Measurements from ENCODE around the gene KIAA0040. TPM values are rescaled to one million over a fixed set of nuclear protein-coding genes. Genes with fewer than 3 reads are reported as not detected.
A peak's percentile ranks its signal among the peaks of the same experiment; 100 is the strongest.

The KIAA0040 gene
- total RNA-seq: not detected in 2 replicates
- polyA plus RNA-seq (2012): 0.50 TPM

DNA sequence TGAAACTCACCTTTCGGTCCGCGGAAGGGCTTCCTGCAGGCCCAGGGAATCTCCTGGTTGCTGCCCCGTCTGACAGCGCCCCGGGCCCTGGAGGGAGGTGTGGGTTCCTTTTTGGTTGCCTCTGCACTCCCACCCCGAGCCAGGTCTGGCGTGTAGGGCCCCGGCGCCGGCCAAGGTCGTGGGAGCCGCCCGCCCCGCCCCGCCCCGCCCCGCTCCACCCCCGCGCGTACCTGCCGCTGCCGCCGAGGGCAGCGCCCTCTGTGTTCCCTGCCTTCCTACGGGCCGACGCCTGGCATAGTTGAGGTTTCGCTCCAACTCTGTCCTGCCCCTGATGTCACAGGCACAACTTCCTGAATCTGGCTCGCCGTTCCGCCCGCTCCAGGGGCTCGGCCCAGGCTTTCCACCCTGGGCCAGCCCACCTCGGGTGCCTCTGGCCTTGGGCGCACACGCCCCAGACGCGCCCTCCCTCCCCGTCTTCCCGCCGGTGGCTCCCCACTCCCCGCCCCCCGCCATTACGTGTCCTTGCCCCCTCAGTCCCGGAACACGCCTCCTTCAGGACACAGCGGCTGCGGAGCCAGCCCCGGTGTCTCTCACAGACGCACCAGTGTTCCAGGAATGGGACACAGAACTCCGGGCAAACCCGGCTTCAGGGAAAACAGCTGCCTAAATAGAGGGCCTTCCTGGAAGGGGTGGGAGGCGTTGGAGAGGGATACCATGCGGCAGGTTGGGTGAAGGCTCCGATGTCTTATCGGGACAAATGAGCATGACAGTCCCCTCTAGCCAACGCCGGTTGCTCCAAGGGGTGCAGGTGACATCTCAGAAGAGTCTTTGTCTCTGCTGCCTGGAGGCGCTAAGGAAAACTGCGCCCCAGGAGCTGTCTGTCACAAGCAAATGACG, at the start of gene KIAA0040:
KIAA0040 (minus strand) TSS at position 147 of the 897 bp plus-strand sequence. CDS start 31,763 bp downstream, outside the sequence.
- DNase-seq (ENCODE audit: low read depth): peak; percentile 22

DNA sequence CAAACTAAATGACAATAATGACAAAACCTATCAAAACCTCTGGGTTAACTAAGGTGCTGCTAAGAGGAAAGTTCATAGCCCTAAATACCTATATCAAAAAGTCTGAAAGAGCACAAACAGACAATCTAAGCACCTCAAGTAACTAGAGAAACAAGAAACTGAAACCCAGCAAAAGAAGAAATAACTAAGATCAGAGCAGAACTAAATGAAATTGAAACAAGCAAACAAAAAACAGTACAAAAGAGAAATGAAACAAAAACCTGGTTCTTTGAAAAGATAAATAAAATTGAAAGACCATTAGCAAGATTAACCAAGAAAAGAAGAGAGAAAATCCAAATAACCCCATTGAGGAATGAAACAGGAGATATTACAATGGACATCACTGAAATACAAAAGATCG, 44.8 kb upstream of the KIAA0040 start:
- DNase-seq (ENCODE audit: low read depth): no peak

DNA sequence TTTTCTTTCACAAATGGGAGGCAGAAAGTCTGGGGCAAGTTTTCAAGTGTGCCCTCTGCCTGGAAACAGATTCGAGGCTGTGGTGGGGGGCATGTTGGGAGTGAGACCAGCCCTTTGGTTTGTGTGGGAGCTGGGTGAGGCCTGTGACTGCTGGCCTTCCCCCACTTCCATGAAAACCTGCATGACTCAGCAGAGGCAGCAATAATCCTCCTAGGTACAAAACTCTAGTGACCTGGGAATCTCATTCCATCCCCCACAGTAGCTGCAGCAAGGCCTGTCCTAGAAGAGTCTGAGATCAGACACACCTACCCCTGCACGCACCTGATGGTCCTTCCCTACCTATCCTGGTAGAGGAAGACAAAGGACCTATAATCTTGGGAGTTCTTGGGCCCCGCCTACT, 42.1 kb upstream of the KIAA0040 start:
- DNase-seq (ENCODE audit: low read depth): no peak

DNA sequence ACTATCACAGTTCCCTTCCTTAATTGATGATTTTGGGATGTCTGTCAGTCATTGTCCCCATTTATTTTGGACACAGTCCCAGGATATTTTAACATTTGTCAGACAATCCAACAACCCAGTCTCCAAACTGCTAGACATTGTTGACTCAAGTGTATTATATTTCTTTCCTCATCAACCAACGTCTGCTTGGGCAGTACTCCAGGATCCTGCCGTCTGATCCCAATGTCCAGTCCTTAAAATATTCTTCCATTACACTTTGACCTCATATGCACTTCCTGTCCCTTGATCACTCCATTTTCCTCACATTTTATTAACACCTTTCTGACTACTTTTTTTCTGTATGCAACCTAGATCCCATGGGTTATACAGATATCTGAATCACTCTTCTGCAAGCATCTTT, 39.8 kb upstream of the KIAA0040 start:
- no peak for DNase-seq (ENCODE audit: low read depth)

DNA sequence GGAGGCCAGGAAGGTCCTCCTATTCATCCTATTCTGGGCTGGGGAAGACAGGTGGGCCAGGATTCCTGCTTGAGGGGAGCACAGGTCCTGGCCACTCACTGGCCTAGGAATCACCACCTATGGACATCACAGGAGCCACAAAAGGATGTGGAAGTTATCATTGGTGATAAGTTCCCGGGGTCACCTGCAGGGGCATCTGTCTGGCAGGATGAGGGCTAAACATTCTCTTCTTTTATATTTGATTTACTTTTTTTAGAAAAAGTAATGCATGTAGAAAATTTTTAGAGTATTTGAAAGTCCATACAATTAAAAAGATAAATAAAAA, 33.2 kb upstream of the KIAA0040 start:
- DNase-seq (ENCODE audit: low read depth): no peak

DNA sequence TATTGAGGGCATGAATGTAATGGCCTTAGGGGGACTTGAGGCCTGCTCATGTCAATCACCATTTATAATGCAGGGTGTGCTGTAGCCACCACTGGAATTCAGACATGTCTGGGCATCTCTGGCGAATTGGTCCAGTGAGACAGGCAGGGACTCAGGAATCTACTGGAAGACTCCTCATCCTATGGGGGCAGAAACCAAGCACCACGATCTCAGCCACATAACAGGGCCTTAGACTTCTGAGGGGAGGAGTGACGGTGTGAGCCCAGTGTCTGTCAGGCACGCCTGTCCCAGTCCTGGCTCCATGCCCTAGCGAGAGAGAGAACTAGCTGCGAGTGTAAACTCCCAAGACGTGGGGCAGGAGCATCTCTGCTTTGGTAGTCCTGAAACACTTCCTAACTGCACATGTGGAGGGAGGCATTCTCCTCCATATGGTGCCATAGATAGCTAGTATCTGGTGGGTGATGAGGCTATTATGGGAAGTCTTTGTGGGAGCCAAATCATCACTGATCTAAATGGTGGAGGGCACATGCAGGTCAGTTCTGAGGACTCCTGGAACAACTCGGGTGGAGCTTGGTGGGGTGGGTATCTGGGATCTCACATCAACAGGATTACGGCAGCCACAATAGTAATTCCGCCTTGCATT, 29.8 kb upstream of the KIAA0040 start:
- DNase-seq (ENCODE audit: low read depth): no peak

DNA sequence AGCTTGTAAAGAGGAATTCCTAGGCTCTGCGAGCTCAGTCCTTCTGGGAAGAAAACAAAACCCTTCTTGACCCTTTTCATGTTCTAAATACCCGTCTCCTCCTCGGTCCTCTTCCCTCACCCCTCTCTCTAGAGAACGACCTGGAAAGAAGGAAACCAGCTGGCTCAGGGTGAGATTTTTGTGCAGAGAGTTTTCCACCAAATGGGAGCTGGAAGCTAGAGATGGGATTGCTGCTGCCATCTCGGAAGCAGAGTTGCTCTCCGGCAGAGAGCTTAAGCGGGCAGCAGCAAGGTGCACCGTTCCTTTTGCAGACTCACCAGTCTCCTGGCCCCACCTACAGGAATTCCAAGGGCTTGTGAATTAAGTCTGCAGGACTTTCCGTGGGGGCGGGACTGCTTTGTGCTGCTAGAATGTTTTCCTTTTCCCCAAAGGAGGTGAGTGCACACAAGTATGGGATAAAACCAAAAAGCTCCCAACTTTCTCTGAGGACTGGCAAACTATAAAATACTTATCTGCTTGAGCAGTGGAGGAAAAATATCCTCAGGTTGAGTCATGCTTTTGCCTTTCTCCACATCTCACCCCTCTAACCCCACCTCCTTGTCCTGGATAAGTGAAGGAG, 29.1 kb upstream of the KIAA0040 start:
- DNase-seq (ENCODE audit: low read depth): no peak

DNA sequence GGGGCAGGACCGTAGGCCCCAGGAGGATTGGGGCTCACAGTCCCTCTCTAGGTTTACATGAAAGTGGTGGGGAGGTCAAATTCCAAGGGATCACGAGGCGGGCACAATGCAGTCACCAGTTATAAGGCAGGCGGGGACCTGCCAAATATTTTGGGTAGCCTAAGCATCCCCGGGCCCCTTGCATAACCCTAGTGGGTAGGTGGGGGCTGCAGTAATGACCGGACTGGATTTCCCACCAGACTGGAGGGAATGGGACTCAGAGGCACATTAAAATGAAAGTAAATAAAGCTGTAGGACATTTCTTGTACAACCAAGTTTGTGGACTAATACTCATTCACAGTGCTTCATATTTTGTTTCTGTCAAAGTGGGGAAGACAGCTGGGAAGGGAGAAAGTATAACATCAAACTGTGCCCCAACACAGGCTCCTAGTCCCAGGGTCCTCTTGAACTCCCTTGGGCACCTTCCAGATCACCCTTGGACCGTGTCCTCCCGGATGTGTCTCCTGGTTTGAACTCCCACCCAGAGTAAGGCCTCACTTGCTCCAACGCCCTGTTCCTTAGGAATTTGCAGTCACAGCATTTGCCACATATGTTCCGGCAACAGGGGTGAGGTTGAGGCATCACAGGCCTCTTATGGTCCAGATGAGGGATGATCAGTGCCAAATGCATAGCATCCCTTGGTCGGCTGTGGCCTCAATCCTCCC, 28.4 kb upstream of the KIAA0040 start:
- DNase-seq (ENCODE audit: low read depth): no peak

DNA sequence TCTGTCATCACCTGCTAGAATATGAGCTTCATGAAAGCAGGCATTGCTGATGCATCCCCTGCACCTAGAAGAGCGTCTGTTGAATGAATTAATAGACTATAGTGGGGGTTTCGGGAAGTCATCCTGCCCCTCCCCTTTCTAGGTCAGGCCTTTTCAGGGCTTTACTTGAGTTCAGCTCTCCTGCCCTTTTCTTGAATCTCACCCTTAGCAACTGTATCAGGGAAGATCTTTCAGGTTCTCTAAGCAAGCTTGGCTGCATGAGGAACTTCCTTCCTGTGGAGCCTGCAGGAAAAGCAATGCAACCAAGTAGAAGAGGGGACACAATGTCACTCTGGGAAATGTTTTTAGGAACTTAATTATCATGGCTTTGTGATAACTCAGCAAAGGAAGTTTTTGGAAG, 27.2 kb upstream of the KIAA0040 start:
- no peak for DNase-seq (ENCODE audit: low read depth)

DNA sequence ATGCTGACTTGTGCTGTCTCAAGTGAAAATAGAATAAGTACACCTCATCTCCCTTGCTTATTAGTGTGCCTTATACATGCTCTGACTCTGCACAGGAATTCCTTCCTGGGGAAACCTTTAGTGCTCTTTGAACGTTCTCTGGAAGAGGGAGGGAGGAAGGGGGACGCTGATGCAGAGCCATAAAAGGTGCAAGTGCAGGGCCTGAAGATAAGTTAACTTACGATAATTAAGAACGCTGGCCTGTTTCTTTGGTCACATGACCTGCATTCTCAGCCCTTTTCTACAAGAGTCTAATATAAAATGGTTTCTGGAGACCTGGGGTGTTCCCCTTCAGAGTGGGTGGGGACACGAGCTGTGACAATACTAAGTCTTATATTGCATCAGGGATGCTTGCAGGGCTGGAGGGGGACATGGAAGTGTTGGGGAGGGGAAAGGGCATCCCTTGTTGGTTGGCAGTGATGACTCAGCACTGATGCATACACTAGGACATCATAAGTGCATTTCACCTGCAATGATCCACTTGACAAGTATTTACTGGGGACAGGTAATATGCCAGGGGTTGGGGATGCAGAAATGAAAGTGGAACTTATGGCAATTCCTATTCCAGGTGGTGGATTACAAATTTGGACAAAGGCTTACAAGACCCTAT, 26.3 kb upstream of the KIAA0040 start:
- DNase-seq (ENCODE audit: low read depth): no peak

DNA sequence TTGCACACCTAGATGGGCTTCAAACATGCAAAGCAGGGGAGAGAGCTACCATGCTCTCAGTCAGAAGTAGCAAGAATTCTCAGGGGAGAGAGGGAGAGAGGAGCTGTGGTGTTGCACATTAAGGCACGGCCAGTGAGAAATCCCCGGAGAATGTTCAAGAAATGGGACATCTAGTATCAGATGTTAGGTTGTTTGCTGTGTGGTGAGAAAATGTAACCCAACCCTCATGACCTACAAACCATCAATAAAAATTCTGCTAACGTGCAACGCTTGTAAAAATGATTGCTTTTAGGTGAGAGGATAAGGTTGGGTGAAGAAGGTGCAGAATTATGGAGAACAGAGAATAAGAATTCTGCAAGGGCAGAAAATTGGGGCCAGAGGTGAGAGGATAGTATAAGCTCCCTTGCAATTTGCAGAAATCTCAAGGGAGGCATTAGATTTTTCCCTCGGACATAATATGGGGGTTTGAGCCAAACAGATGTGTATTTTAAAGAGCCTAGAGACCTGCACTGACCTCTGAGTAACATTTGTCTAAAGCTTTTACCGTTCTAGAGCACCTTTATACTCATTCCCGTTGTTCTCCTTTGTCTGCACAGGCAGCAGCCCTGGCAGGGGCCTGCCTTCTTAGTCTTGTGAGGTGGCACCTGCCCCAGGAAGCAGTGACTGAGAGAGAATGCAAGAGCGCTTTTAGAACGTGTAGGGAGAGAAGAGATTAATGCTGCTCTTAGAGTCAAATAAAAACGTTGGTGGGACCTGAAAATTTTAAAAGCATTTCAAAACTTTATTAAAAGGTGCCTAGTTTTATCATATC, 25.4 kb upstream of the KIAA0040 start:
- DNase-seq (ENCODE audit: low read depth): no peak

DNA sequence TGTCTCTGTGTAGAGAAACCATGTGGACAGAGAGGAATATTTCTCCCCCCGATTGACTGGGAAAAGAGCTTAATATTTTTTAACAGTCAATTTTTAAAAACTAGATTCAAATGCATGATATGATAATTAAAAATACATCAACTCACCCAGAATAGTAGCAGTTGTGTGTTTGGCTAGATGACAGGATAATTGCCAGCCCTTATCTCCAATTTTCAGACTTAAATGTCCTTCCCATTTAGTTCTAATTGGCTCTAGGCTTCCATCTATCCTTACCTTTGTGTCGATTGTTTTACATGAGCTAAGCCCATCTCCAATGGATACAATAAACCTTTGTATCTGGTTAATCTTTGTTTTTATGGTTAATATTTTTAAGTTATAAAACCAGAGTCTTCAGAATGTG, 23.9 kb upstream of the KIAA0040 start:
- no peak for DNase-seq (ENCODE audit: low read depth)

DNA sequence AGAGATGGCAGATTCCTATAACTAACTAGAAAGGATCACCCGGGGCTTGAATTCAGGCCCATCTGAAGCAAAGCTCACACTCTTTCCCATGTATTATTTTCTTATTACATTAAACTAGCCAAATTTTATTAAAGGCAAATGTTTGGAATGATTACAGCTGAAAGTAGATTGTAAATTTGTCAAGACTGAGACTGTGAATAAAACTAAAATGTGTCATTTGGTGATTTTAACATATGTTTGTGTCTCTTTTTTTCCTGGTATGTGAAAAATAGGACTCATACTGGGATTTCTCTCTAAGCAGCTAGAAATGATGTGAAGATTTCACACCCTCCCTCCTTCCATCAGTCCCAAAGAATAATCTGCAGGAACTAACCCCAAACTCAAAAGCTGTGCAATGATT, 19.1 kb upstream of the KIAA0040 start:
- no peak for DNase-seq (ENCODE audit: low read depth)

DNA sequence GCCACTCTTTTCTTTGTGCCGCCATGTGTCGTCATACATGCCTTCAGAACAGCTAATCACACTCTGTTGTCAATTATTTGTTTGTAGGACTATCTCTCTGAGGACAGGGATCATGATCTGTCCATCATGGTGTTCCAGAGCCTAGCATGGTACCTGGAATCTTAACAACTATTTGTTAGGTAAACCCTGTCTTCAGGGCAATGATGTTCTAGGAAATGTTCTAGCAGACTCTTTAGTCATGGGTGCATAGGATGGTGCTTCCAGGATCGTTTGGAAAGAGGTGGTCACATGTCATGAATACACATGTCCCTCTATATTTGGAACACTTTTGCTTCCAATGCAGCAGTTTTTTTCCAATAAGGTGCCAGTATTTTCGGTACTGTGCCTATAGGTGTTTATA, 18.2 kb upstream of the KIAA0040 start:
- no peak for DNase-seq (ENCODE audit: low read depth)

DNA sequence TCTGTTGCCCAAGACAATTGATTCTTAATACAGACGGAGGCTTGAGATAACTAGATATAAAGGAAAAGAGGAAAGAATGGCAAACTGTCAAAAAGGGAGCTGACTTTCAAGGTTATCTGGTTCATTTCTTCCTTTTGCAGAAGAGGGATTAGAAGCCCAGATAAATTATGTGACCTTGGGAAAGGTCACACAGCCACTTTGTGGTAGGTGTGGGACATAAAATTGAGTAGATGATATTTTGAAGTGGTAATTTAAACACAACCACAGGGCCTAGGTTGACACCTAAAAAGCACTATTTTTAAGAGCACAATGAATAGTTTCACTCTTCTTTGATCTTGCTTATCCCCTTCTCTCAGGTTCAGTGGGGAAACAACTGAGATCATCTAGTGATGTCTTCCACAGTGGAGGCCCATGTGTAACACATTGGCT, 16.9 kb upstream of the KIAA0040 start:
- DNase-seq (ENCODE audit: low read depth): no peak

DNA sequence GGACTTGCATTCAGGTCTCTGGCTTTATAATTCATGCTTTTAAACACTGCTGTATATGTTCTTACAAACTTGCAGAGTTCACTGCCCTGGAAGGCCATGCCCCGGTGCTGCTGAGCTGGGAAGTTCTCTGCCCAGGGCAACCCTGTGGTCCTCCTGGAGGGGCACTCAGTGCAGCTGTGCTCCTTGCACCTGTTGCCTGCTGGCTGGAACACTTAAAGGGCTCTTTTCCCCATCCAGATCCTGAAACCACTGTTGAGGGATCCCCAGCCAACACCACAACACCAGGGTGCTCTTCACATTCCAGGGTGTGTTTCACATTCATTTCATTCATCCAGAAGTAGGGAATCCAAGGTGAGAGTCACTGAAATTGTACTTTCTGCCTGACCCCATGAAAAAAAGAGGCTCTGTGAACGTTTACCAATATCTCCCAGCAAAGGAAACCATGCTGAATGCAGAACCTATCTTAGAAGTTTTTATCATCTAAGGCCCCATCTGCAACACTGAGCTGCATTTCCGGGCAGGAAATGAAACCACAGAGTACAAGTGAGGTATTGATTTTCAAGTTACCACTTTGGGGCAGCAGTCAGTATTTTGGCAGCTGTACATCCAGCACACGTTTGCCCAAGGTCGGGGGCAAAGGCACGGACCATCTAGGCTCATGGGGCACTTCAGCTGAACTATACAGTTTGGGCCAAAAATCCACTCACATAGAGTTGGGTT, 16.4 kb upstream of the KIAA0040 start:
- DNase-seq (ENCODE audit: low read depth): peak; percentile 19

DNA sequence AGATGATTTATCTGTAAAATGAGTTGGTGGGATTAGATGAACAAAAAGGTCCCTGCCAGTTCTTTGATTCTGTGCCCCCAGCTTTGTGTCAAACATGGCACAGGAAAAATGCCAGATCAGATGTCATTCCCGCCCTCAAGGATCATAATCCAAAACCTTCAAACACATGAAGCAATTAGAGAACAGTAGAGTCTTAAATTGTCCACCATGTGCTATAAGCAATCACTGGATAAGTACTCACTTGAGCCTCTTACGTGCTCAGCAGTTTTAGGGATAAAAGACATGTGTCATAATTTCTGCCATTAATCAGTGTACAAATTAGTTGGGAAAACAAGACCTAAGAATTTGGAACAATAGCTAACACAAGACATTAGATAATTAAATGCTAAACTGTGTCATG, 15.4 kb upstream of the KIAA0040 start:
- no peak for DNase-seq (ENCODE audit: low read depth)

DNA sequence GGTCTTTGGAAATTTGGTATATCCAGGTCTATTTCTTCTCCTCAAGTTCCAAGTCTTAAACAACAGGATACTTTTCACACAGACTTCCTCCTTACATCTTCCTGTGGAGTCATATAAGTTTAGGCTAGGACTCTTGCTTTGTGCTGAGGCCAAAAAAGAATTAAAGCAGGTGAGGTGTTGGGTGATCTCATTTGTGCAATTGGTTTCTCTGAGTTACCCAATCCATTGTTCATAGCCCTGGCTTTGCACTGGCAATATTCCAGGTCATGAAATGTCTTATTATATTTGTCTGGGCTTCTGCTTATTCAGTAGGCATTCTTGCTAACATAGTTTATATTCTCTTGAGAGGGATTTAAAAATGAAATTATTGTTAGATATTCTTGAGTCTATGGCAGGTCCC, 14.1 kb upstream of the KIAA0040 start:
- no peak for DNase-seq (ENCODE audit: low read depth)

DNA sequence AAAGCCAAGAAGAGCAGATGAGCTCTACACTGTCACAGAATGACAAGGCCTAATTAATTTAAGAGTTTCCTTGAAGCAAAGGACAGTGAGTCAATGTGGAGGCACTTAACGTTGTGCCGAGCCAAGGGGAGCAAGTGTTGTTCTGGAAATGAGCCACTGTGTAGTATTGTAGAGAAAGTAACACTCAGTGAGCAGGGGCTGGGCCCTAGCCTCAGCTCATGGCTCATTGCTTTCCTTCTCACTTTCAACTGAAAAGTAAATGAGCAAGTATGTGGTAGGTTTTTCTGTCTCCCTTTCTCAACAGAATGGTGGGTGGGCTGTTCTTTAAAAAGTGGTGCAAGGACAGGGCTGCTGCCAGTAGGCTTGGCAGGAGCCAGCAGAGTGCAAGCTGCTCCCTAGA, 11.8 kb upstream of the KIAA0040 start:
- DNase-seq (ENCODE audit: low read depth): no peak
